Measurements from ENCODE around the gene ERMN. TPM values are rescaled to one million over a fixed set of nuclear protein-coding genes. Genes with fewer than 3 reads are reported as not detected.

The ERMN gene
- total RNA-seq, 2 donors from 2014 or later: 1.3 TPM; not detected in 1

- H3K27ac ChIP-seq: no peak overlapping the region
- DNase-seq (ENCODE audit: low spot score): no peak
- H3K4me3 ChIP-seq: no peak overlapping the region
- H3K4me1 ChIP-seq (ENCODE audit: control insufficient read depth in 1 of 2, low read depth in 2 of 2): no peaks in the 10 kb centered on the region
- H3K9me3 ChIP-seq: no peaks in the 10 kb centered on the region
- H3K27me3 ChIP-seq (replicated peaks; ENCODE audit: insufficient read depth): no peaks in the 10 kb centered on the region
- H3K36me3 ChIP-seq: no peaks in the 10 kb centered on the region
- no peak for TF ChIP-seq CTCF (IDR thresholded peaks at IDR 0.05)
- ATAC-seq (ENCODE audit: insufficient number of reproducible peaks, low FRiP score, low read depth): no peak
Observed at GRCh38 chr2:157363612-157364101, 38.0 kb upstream of the ERMN start.

- DNase-seq (ENCODE audit: low spot score) (no peak), ATAC-seq (ENCODE audit: insufficient number of reproducible peaks, low FRiP score, low read depth) (no peak)
- no peaks in the 10 kb centered on the region for H3K36me3 ChIP-seq
- no peaks in the 10 kb centered on the region for H3K27me3 ChIP-seq (replicated peaks; ENCODE audit: insufficient read depth)
- no peak for TF ChIP-seq CTCF (IDR thresholded peaks at IDR 0.05)
- H3K27ac ChIP-seq: no peak overlapping the region
- H3K4me3 ChIP-seq: no peak overlapping the region
- H3K4me1 ChIP-seq (ENCODE audit: control insufficient read depth in 1 of 2, low read depth in 2 of 2): no peaks in the 10 kb centered on the region
- H3K9me3 ChIP-seq: no peaks in the 10 kb centered on the region
Observed at GRCh38 chr2:157362627-157363026, 37.0 kb upstream of the ERMN start.

- ATAC-seq (ENCODE audit: insufficient number of reproducible peaks, low FRiP score, low read depth) (no peak), DNase-seq (ENCODE audit: low spot score) (no peak)
- H3K27me3 ChIP-seq (replicated peaks; ENCODE audit: insufficient read depth): no peaks in the 10 kb centered on the region
- no peak overlapping the region for H3K27ac ChIP-seq
- H3K4me3 ChIP-seq: no peak overlapping the region
- no peaks in the 10 kb centered on the region for H3K9me3 ChIP-seq
- no peaks in the 10 kb centered on the region for H3K36me3 ChIP-seq
- no peak for TF ChIP-seq CTCF (IDR thresholded peaks at IDR 0.05)
- no peaks in the 10 kb centered on the region for H3K4me1 ChIP-seq (ENCODE audit: control insufficient read depth in 1 of 2, low read depth in 2 of 2)
Observed at GRCh38 chr2:157361526-157361925, 35.9 kb upstream of the ERMN start.

- TF ChIP-seq CTCF (IDR thresholded peaks at IDR 0.05): no peak
- Histone ChIP-seq H3K4me3 (no peak overlapping the region), H3K27ac (no peak overlapping the region), H3K27me3 (replicated peaks; ENCODE audit: insufficient read depth) (no peaks in the 10 kb centered on the region), H3K9me3 (no peaks in the 10 kb centered on the region), H3K4me1 (ENCODE audit: control insufficient read depth in 1 of 2, low read depth in 2 of 2) (no peaks in the 10 kb centered on the region), H3K36me3 (no peaks in the 10 kb centered on the region)
- ATAC-seq (ENCODE audit: insufficient number of reproducible peaks, low FRiP score, low read depth) (no peak), DNase-seq (ENCODE audit: low spot score) (no peak)
Observed at GRCh38 chr2:157359628-157360027, 34.0 kb upstream of the ERMN start.

GRCh38 chr2:157355618-157356017 lies 30.0 kb upstream of the ERMN start:
- DNase-seq (ENCODE audit: low spot score): no peak
- H3K36me3 ChIP-seq: no peaks in the 10 kb centered on the region
- no peaks in the 10 kb centered on the region for H3K4me1 ChIP-seq (ENCODE audit: control insufficient read depth in 1 of 2, low read depth in 2 of 2)
- no peaks in the 10 kb centered on the region for H3K9me3 ChIP-seq
- no peak for ATAC-seq (ENCODE audit: insufficient number of reproducible peaks, low FRiP score, low read depth)
- H3K27me3 ChIP-seq (replicated peaks; ENCODE audit: insufficient read depth): no peaks in the 10 kb centered on the region
- no peak for TF ChIP-seq CTCF (IDR thresholded peaks at IDR 0.05)
- no peak overlapping the region for H3K4me3 ChIP-seq
- H3K27ac ChIP-seq: no peak overlapping the region

All from thoracic aorta (tissue), 2 donors.